Tibial nerve (tissue), 4 donors: ENCODE results near the gene GLG1.

Source experiments
- EP300 ChIP-seq, 2 donors: sonication (generic); formaldehyde crosslinking; IDR thresholded peaks; one replicate each; pipeline ENCODE4 v1.6.1; 2017; ENCODE audit warnings: antibody characterized with exemption in 2 of 2, mild to moderate bottlenecking in 1 of 2
- POLR2A ChIP-seq, 2 donors: fragments of 450-650 bp; IDR thresholded peaks; one replicate each; pipeline ENCODE4 v1.6.1; 2017; ENCODE audit warnings: antibody characterized with exemption in 2 of 2, mild to moderate bottlenecking in 2 of 2, moderate library complexity in 2 of 2
- TF ChIP-seq, protein P1 (sequence below), 5 experiments: fragments of 200-600 bp in 3 of 5; fragments of 450-650 bp in 2 of 5; sonication (generic) in 3 of 5; IDR thresholded peaks; one replicate each; pipeline ENCODE4 v1.5.1; 2016 to 2019; ENCODE audit warnings: antibody characterized with exemption in 5 of 5, mild to moderate bottlenecking in 3 of 5, moderate library complexity in 2 of 5

DNA sequence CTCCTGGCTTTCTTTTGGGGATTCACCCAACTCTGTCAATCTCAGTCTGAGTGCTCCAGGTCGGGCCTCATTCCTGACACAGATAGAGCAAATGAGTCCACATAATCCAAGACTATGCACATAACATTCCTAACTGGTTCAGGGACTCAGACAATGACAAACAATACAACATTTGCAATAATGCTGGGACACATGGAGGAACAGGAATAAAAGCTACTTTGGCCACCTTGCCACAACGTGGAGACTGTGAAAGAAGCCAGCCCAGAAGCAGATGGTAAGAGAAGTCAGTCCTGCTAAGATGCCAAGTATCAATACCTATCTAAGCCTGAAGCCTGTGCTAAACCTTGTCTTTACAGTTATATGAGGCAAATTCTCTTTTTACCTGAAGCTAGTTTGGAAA lies 39.0 kb downstream of the GLG1 start:
- TF ChIP-seq, protein P1, sequence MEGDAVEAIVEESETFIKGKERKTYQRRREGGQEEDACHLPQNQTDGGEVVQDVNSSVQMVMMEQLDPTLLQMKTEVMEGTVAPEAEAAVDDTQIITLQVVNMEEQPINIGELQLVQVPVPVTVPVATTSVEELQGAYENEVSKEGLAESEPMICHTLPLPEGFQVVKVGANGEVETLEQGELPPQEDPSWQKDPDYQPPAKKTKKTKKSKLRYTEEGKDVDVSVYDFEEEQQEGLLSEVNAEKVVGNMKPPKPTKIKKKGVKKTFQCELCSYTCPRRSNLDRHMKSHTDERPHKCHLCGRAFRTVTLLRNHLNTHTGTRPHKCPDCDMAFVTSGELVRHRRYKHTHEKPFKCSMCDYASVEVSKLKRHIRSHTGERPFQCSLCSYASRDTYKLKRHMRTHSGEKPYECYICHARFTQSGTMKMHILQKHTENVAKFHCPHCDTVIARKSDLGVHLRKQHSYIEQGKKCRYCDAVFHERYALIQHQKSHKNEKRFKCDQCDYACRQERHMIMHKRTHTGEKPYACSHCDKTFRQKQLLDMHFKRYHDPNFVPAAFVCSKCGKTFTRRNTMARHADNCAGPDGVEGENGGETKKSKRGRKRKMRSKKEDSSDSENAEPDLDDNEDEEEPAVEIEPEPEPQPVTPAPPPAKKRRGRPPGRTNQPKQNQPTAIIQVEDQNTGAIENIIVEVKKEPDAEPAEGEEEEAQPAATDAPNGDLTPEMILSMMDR (IDR thresholded peaks at IDR 0.05) = no peak
- TF ChIP-seq POLR2A (IDR thresholded peaks at IDR 0.05) (no peak), EP300 (IDR thresholded peaks at IDR 0.05) (no peak)
